GM19372 (cell line): ENCODE data around the gene SYT7.

ENCODE experiments used
- ATAC-seq: cut with Tn5 transposase; IDR thresholded peaks from one replicate; pipeline ENCODE4 v1.9.1; 2021; ENCODE audit warnings: mild to moderate bottlenecking, low read depth, moderate library complexity; ENCODE audit not compliant: unreplicated experiment

Gene SYT7

DNA sequence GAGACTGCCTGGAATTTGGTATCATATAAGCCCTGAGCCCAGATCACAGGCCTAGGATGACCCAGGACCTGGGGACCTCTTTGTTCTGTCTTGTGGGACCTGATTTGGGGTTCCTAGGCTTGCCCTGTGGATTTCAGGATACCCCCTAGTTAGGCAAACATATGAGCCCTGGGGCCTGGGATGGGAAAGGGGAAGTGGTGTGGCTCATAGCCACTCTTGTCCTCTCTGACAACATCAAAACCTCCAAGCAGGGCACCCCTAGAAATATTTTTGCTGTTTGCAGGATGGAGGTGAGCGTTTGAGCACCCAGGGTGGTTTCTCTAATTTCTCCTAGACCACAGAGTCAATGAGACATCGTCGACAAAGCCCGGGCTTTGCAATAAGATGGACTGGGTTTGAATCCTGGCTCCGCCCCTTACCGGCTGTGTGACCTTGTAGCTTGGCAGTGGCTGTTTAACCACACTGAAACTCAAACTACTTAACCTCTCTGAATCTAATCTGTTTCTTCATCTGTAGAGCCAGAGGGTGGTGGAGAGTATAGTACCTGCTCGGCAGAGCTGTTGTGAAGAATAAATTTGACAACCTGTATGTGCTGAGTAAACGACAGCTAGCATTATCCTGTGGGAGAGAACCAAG is 77.6 kb downstream of the SYT7 start:
- no peak for ATAC-seq

DNA sequence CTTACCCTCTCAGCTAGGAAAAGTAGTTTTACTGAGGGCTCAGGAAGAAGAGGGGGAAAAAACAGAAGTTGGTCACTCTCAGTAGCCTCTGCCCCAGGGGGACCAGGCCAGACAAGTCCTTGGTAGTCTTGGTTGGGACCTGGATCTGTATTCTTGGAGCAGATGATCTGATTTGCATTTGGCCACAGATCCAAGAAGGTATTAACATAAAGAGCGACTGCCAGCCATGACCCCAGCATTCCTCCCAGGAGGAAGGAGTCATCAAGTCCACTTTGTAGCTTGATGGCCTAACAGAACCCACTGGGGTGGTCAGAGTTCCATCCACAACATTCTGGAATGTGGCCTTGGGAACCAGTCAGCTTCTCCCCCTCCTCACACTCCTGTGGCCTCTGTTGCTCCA is 78.4 kb downstream of the SYT7 start:
- ATAC-seq: no peak

DNA sequence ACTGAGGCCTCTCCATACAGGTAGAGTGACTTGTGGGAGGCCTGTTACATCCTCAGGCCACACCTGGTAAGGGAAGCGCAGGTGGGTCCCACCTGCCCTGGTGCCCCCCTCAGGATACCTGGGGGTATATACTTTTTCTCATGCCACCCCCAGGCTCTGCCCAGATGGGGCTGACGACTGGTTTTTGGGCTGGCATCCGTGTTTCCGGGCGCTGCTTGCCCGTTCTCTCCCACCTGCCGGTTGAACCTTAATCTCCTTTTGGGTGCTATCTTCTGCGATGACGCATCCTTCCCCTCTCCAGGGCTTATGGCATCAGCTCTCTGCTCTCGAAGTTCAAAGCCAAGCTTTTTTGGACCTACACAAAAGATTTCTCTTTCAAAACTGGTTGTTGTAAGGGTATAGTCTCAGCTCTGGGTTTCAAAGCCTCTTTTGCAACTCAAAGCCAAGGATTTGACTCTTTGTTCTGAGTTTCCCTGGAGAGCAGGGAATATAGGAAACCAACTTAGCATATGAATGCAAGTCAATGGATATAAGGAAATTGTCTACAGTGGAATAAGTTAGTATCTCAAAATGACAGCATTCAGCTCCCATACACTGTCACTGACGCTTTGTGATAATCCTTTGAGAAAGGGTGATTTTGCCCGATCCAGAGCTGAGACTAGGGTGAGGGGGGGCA is 80.9 kb downstream of the SYT7 start:
- ATAC-seq: no peak

DNA sequence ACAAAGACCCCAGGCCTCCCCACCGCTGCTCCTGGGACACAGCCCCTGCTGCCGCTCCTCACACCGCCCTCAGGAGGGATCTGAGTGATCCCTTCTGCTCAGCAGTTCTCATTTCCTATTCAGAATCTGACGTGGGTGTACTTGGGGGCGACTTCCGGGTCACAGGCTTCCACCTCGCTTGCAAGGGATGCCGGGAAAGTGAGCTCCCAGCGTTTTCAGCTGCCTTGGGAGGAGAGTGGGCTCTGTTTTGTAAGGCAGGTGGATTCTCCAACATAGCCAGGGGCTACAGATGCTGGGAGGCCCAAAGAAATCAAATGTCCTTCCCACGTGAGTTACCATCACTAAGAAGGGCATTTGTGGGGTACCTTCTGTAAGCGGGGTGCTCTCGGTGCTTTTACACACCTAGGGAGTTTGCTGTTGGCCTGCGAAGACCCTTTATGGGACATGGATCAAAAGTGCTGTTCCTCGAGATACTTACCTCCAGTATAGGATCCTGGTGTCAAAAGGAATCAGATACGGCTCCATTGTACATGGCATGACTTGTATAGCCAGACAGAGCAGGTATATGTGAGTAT is 82.0 kb downstream of the SYT7 start:
- ATAC-seq: no peak

DNA sequence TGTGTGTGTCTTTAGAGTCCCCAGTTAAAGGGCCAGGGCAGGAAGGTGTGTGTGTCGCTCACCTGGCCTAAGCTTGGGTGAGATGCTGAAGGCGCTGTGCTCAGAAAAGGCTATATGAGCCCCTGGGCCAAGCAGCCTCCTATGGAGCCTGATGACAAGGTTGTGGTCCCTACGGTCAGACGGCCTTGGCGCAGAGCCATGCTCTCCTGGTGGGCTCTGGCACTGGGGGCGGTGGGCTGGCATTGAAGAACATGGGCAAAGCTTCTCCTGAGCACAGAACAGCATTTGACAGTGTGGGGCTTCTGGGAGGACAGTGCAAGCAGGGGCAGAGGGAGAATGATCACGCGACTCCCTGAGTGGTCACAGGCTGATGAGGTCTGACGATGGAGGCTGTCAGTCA is 83.0 kb downstream of the SYT7 start:
- no peak for ATAC-seq

DNA sequence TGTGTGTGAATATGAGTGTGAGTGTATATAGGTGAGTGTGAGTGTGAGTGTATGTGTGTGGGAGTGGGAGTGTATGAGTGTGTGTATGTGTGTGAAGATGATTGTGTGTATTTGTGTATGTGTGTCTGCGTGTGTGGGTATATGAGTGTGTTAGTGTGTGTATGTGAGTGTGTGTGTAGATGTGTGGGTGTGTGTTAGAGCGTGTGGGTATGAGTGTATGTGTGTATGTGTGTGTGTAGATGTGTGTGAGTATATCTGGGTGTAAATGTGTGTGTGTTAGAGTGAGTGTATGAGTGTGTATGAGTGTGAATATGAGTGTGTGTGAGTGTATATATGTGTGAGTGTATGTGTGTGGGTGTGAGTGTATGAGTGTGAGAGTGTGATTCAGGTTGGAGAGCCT is 83.4 kb downstream of the SYT7 start:
- no peak for ATAC-seq

DNA sequence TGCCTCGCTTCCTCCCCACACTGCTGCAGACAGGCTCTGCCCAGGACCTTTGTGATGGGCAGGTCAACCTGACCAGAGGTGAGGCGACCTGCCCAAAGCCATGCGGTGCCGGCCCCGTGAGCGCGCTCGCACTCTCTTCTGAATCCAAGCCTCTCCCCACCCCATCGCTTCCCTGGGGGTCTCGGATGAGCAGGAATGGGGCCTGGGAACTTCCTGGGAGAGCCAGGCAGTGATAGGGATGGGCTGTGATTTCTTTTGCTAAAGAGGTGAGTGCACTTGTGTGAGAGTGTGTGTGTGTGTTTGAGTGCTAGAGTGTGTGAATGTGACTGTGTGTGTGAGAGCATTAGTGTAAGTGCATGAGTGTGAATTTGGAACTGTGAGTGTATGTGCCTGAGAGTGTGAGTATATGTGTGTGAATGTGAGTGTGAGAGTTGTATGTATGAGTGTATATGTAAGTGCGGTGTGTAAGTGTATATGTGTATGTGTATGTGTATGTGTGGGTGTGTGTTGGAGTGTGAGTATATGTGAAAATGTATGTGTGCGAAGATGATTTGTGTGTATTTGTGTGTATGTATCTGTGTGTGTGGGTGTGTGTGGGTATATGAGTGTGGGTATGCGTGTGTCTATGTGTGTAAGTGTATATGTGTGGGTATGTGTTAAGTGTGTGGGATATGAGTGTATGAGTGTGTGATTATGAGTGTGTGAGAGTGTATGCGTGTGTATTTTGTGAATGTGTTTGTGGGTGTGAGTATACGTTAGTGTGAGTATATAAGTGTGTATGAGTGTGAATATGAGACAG is 84.1 kb downstream of the SYT7 start:
- no peak for ATAC-seq

DNA sequence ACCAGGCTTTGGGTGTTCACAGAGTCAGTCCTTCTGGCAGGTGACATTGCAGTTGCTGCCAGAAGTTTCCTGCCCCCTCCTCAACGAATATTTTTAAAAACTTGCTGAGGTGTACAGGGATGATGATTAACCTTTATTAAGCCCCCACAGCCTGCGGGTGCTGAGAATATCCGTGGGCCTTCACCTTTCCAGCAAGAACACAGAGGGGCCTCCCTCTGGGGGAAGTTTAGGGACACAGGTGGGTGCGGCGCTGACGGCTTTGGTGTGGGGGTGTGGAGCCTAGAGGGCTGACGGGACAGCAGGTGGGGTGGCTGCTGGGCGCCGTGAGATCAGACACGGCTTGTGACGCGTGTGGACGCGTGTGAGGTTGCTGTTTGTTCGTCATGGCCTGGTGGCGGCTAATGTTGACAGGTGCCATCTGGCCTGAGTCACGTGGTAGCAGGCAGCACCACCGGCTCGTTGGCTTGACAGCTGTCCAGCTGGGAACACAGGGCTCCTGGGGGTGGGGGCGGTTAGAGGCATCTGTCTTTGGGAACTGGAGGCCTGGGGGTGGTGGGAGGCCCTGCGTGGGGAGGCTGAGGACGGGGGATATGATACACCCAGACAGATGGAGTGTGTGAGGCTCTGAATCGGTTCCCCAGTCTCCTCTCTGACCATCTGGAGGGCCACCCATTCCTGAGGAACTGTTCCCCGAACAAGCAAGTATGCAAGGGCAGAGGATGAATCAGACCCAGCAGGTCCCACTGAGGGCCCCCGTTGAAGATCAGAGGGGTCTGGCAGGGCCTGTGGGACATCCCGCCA is 84.9 kb downstream of the SYT7 start:
- no peak for ATAC-seq

DNA sequence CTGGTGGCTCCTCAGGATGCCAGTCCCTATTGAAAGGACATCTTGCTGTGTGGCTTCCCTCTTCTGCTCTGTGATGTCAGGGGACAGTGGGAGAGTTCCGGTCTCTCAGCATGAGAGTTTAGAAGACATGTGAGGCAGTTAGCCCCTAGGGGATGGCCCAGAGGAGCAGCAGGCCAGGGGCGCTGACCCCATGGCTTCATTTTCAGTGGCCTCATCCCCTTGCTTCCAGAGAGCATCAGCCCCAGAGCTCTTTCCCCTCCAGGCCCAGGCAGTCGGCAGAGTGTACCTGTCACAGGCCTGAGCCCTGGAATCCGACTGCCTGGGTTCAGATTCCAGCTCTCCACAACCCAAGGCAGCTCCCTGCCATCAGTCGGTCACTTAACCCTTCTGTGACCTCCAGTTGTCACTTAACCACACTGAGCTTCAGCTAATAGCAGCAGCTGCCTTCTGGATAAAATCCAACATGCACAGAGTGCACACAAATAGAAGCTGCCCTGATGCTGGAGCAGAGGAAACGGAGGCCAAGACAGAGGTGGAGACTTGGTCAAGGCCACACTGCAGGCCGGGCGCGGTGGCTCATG is 86.4 kb downstream of the SYT7 start:
- no peak for ATAC-seq

DNA sequence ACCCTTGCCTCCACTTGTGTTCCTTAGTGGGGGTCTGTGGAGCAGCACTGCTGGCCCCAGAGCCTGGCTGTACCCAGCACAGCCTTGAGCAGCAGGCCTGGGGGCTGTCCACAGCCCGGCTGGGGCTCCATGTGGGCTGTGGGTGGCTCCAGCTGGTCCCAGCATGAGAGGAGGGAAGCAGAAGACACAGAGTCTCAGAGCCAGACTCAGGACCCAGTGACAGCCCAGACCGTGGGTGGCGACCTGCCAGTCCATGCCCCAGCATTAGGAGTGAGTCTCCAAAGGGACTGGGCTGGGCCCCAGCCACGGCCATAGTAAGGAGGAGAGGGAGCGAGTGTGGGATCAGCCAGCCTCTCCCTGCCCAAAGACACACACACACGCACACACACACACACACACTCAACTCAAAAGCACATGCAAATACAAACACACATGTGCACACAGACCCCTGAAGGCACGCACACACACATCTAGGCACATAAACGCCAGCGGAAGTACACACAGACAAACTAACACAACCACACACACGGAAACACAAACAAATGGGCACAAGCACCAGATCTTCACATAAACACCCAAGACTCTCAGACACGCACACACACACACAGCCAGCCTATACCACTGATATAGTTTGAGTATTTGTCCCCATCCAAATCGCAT is 89.0 kb downstream of the SYT7 start:
- ATAC-seq: no peak

DNA sequence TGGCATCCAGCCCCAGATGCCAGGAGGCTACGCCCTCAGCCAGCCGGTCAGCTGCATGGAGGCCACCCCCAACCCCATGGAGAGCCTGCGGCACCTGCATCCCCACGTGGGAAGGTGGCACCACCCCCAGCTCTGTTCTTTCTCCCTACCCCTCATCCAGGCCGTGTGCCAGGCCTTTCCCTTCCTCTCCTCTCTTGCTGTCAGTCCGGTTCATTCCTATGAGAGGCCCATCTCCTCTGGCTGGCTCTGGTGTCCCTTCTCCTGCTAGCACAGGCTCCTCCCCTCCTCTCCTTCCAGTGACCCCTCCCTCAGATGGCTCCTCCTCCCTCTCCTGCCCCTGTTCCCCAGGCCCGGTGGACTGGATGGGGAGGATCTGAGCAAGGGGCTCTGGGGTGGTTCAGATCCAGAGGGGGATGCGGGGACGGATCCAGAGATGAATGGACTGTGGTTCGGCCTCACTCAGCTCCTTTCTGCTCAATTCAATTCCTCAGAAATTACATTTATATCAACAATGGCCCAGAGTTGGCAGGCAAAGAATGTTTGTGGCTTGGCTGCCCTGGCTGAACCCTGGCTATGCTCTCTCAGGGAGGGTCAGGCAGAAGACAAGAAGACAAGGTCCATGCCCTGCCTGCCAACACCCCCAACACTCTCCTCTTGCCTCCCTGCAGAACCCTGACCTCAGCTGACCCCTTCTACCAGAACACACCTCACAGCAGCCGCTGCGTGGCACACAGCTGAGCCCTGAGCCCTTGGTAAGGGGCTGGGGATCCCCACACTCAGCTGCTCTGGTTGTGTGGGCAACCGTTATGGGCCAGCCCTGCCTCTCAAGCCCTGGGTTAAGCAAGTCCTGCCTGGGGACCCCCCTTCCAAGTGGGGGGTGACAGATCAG is 90.8 kb downstream of the SYT7 start:
- ATAC-seq: no peak

DNA sequence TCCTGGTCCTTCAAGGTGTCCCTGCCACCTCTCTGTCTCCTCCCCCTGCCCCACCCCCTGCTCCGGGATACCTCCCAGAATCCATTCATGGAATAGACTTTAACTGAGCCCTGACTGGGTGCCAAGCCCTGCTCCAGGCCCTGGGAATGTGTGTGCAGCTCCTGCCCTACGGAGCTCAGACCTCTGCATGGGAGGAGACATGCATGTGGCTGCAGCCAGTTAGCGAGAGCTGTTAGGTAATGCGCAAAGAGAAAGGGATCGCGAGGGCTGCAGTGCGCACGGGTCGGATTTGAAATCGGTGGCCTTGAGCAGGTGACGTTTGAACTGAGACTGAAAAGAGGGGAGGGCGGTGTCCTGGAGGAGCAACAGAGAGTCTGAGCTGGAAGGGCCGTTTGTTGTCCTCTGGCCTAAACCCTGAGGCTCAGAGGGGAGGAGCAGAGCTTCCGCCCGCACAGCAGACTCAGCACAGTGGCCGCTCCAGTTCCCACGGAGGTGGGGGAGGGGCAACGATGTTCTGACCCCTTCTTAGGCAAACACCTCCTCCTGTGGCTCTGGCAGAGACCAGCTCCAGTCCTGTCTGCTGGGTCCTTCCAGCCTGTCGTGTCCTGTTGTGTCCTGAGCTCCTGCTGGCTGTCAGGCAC is 92.1 kb downstream of the SYT7 start:
- no peak for ATAC-seq

DNA sequence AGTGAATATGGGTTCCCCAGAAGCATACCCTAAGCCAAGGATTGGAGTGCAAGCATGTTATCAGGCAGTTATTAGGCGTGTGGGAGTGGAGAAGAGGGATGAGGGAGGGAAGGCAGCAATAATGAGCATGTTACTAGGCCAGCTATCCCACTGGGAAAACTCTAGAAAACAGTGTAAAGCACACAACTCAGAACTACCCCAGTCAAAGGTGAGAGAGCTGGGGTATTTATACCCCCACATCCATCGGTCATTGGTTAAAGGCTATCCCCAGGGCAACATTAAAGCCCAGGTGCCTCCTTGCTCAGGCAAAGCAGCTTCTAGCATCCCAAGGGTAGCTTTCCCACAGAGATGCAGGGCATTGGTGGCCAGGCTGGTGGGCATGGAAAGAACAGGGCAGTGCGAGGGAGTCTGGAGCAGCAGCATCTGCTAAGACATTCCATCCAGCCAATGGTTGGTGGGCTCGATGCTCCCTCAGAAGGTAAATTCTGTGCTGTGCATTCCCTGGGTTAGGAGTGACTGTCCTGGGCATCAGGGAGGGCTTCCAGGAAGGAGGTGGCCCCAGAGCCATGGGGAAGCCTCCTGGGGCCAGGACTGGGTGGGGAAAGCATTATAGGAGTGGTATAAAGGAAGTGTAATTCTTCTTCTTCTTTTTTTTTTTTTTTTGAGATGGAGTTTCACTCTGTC is 93.4 kb downstream of the SYT7 start:
- no peak for ATAC-seq

DNA sequence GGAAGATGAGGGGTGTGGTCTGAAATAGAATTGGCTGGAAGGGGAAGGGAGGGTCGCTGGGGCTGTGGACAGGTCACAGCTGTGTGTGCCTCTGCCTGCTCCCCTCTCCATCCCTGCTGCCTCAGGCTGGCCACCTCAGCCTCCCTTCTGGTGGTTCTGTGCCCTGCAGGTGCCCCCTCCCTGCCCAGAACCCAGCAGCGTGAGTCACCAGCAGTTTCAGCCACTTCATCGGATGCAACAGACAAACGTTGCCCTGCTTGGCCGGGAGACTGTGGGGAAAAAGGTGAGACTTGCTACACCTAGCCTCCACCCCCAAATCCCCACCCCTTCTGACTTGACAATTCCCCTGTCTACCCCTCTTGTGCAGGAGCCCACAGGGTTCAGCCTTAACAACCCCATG is 94.1 kb downstream of the SYT7 start:
- ATAC-seq: no peak

DNA sequence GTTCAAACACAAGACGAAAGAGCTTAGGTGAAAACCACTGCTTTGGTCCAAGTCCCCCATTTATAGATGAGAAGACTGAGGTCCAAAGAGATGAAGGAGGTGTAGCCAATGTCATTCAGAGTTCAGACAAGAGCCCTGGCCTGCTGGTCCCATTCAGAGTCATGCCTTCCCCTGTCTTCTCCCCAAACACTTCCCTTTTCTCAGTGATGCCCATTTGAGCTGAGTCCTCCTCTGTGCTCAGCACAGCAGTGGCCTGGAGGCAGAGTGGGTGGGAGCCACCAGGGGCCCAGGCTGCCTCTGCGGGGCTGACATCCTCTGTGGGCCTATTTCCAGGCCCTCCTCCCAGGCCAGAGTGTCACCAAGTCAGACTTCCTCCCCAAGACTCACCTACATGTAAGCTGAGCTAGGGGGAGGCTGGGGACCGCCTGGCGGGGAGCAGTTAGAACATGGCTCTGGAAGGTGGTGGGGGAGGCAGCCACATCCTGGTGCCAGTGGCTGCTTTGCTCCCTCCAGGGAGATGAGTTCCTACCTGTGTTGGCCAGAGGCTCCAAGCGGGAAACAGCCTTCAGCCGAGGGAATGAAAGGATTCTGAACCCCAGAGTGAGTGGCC is 94.8 kb downstream of the SYT7 start:
- no peak for ATAC-seq

DNA sequence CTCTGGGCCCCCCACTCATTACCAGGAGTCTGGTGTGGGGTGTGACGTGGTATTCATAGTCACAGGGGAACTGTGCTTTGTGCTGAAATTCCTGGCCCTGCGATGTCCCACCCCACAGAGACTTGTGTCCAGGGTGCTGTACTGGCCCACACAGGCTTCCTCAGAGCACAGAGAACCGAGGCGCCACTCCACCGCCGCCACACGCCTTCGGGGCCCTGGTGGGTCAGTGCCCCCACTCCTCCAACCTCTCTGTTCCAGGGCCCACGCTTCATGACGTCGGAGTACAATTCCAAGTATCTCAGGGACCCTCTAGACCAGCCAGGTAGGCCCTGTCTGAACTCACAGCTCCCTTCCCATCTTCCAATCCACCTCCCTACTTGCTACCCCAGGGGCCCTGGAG is 95.8 kb downstream of the SYT7 start:
- no peak for ATAC-seq

DNA sequence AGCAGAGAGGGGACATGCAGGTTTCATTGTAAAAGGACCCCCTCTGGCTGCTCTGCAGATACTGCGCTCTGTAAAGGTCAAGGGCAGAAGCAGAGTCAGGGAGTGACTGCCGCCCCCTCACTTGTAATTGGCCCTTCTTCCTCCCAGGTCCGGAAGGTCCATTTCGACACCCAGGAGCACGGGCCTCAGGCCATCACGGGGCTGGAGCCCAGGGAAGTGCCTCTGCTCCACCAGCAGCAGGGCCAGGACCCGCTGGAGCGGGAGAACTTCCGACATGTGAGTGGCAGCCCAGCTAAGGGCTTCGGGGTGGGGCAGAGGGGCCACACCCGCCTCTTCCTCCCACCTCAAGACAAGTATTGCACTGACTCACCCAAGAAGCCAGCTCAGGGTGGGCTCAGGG is 96.3 kb downstream of the SYT7 start:
- ATAC-seq: no peak
